HepG2 (cell line): ENCODE data around the gene CEP97. TPM values are rescaled to one million over a fixed set of nuclear protein-coding genes. Genes with fewer than 3 reads are reported as not detected.

ENCODE experiments used
- ATAC-seq: fragments of 200-7000 bp; cut with Tn5 transposase; 3 replicates; pipeline ENCODE4 v1.9.1; 2020; ENCODE audit warnings: mild to moderate bottlenecking, moderate library complexity
- BruUV-seq: library from RNA; stranded (reverse); fragments of 400-500 nt; replicated peaks from 2 replicates; lab custom pipeline; 2021; lab: Mats Ljungman, UMichigan
- CTCF ChIA-PET: fragments of 300-600 bp; formaldehyde crosslinking; extraction: SDS; loops from one replicate; lab custom pipeline; 2021; ENCODE audit warnings: low total read pairs, inconsistent platforms, low intra/inter-chr PET ratio; lab: Yijun Ruan, JAX
- POLR2A ChIA-PET: fragments of 350-600 bp; sonication (Branson Sonifier 250); formaldehyde crosslinking; loops from one replicate; lab custom pipeline; 2020; ENCODE audit warnings: antibody characterized with exemption, inconsistent platforms; lab: Yijun Ruan, JAX
- DNase-seq: peaks from one replicate; pipeline ENCODE4 v3.0.0-alpha.2; 2015; ENCODE audit warnings: low spot score
- FAIRE-seq: peaks from 3 replicates; lab custom pipeline; 2011; peaks lifted over from hg19 to GRCh38; lab: Jason Lieb, UNC
- H2AFZ ChIP-seq: one replicate; pipeline ENCODE4 v1.6.1; 2011; ENCODE audit warnings: low read length, inconsistent platforms
- H3K27ac ChIP-seq: fragments of 300-600 bp; 3 replicates; pipeline ENCODE4 v1.8.0; 2011; ENCODE audit warnings: mixed run types, mild to moderate bottlenecking, mixed read lengths, low read length, inconsistent platforms; ENCODE audit not compliant: insufficient read depth; ENCODE audit errors: extremely low read length
- H3K27me3 ChIP-seq, 2 experiments: fragments of 200-600 bp in 1 of 2; 2 replicates in 1 of 2; 3 replicates in 1 of 2; pipeline versions ENCODE4 v1.6.0 to v1.8.0; 2011; ENCODE audit warnings: low read length in 2 of 2, mild to moderate bottlenecking in 2 of 2, moderate library complexity in 2 of 2, inconsistent platforms in 1 of 2; ENCODE audit not compliant: insufficient read depth in 2 of 2, control insufficient read depth in 1 of 2
- H3K36me3 ChIP-seq, 2 experiments: fragments of 200-600 bp in 1 of 2; replicated peaks in 1 of 2; 2 replicates in 1 of 2; 3 replicates in 1 of 2; pipeline versions ENCODE4 v1.5.1 to v1.8.0; 2011; ENCODE audit warnings: low read length in 2 of 2, inconsistent platforms in 1 of 2; ENCODE audit not compliant: insufficient read depth in 2 of 2, control insufficient read depth in 1 of 2
- H3K4me1 ChIP-seq: 2 replicates; pipeline ENCODE4 v1.5.1; 2012; ENCODE audit warnings: low read length, inconsistent platforms; ENCODE audit not compliant: insufficient read depth
- H3K4me2 ChIP-seq: 2 replicates; pipeline ENCODE4 v1.6.0; 2011; ENCODE audit warnings: low read depth, low read length, inconsistent platforms
- H3K4me3 ChIP-seq, 3 experiments: fragments of 200-600 bp in 1 of 3; sonication (generic), shearing (Covaris generic) in 1 of 3; replicated peaks in 1 of 3; 2 replicates each; pipeline ENCODE4 v1.5.1; 2011 to 2016; ENCODE audit warnings: low read length in 3 of 3, inconsistent platforms in 2 of 3, low read depth in 2 of 3, mild to moderate bottlenecking in 2 of 3, control low read depth in 1 of 3, mixed read lengths in 1 of 3; ENCODE audit not compliant: insufficient read depth in 1 of 3
- H3K79me2 ChIP-seq: one replicate; pipeline ENCODE4 v1.6.1; 2011; ENCODE audit warnings: low read length, inconsistent platforms; ENCODE audit not compliant: insufficient read depth
- H3K9ac ChIP-seq: 2 replicates; pipeline ENCODE4 v1.6.0; 2011; ENCODE audit warnings: mild to moderate bottlenecking, low read depth, low read length, inconsistent platforms; ENCODE audit not compliant: insufficient read depth
- H3K9me3 ChIP-seq: 2 replicates; pipeline ENCODE4 v1.5.1; 2012; ENCODE audit warnings: mild to moderate bottlenecking, low read length
- H4K20me1 ChIP-seq: 2 replicates; pipeline ENCODE4 v1.6.0; 2011; ENCODE audit warnings: inconsistent platforms, mild to moderate bottlenecking, low read length, moderate library complexity; ENCODE audit not compliant: insufficient read depth
- DMAP1 ChIP-seq: IDR thresholded peaks from 2 replicates; pipeline ENCODE4 v1.6.1; 2016
- HMGXB3 ChIP-seq: sonication (generic); formaldehyde crosslinking; IDR thresholded peaks from 2 replicates; pipeline ENCODE4 v1.4.0; 2020; ENCODE audit warnings: missing genetic modification reagents, borderline replicate concordance
- LRRFIP1 ChIP-seq: sonication (generic); formaldehyde crosslinking; conservative IDR thresholded peaks from 2 replicates; pipeline ENCODE4 v1.4.0; 2020; ENCODE audit warnings: missing genetic modification reagents
- NCOA2 ChIP-seq: sonication (generic); formaldehyde crosslinking; IDR thresholded peaks from 2 replicates; pipeline ENCODE4 v1.8.0; 2022; ENCODE audit warnings: inconsistent platforms
- POLR2AphosphoS2 ChIP-seq: IDR thresholded peaks from 2 replicates; pipeline ENCODE4 v1.6.1; 2011; ENCODE audit warnings: low read depth, low read length, improper control_type of control experiment
- SMAD9 ChIP-seq: sonication (generic); formaldehyde crosslinking; IDR thresholded peaks from 2 replicates; pipeline ENCODE4 v1.5.1; 2020; ENCODE audit warnings: mild to moderate bottlenecking, missing genetic modification reagents
- THAP7 ChIP-seq: sonication (generic); formaldehyde crosslinking; IDR thresholded peaks from 2 replicates; pipeline ENCODE4 v1.8.1; 2023; ENCODE audit warnings: mild to moderate bottlenecking, missing genetic modification reagents
- TIGD3 ChIP-seq: sonication (generic); formaldehyde crosslinking; IDR thresholded peaks from 2 replicates; pipeline ENCODE4 v1.5.1; 2020; ENCODE audit warnings: mild to moderate bottlenecking, missing genetic modification reagents, borderline replicate concordance
- ZFP1 ChIP-seq: IDR thresholded peaks from 2 replicates; pipeline ENCODE4 v1.6.1; 2016
- ZFP91 ChIP-seq: sonication (generic); formaldehyde crosslinking; IDR thresholded peaks from 2 replicates; pipeline ENCODE4 v1.9.0; 2022; ENCODE audit warnings: missing genetic modification reagents, mild to moderate bottlenecking, borderline replicate concordance
- ZNF44 ChIP-seq: sonication (generic); formaldehyde crosslinking; IDR thresholded peaks from 2 replicates; pipeline ENCODE4 v1.5.1; 2020; ENCODE audit warnings: mild to moderate bottlenecking, missing genetic modification reagents
- ZNF460 ChIP-seq: sonication (generic); formaldehyde crosslinking; IDR thresholded peaks from 2 replicates; pipeline ENCODE4 v1.5.1; 2020; ENCODE audit warnings: missing genetic modification reagents, mild to moderate bottlenecking, borderline replicate concordance
- ZNF556 ChIP-seq: sonication (generic); formaldehyde crosslinking; IDR thresholded peaks from 2 replicates; pipeline ENCODE4 v1.4.0; 2020; ENCODE audit warnings: mild to moderate bottlenecking, missing genetic modification reagents, borderline replicate concordance
- ZNF570 ChIP-seq: sonication (generic); formaldehyde crosslinking; IDR thresholded peaks from 2 replicates; pipeline ENCODE4 v1.4.0; 2020; ENCODE audit warnings: mild to moderate bottlenecking, missing genetic modification reagents, borderline replicate concordance
- ZNF577 ChIP-seq: sonication (generic); formaldehyde crosslinking; IDR thresholded peaks from 2 replicates; pipeline ENCODE4 v1.4.0; 2020; ENCODE audit warnings: mild to moderate bottlenecking, low read depth, missing genetic modification reagents, borderline replicate concordance
- WGBS: methylation state at CpG from one replicate; pipeline ENCODE4 v1.1.6; 2017; ENCODE audit warnings: low lambda C conversion rate; 5-methylcytosine and 5-hydroxymethylcytosine counted together
- in situ Hi-C: cut with HindIII; loops from 2 replicates; pipeline ENCODE4 v1.10.0; 2017; ENCODE audit warnings: low pct_unique_long_range_greater_than_20kb; ENCODE audit not compliant: extremely low pct_ligation_motif_present
- intact Hi-C: fragments of 100-400 bp; cut with micrococcal nuclease; formaldehyde crosslinking; loops from one replicate; pipeline ENCODE4 v1.10.0; 2022; ENCODE audit not compliant: unreplicated experiment
- polyA plus RNA-seq, 8 experiments: library from polyadenylated mRNA; depleted of rRNA in 3 of 8; stranded (reverse) in 7 of 8; unstranded in 1 of 8; fragments of >200 nt; fragmentation: Illumina TruSeq in 4 of 8; extraction: Trizol in 4 of 8; gene quantifications; 2 replicates each; pipeline versions ENCODE4 v1.2.1 to v1.2.3, GENCODE V29; 2011 to 2016; ENCODE audit warnings: low read depth in 4 of 8, missing spikeins in 1 of 8, mixed read lengths in 1 of 8; ENCODE audit not compliant: insufficient read depth in 1 of 8
- total RNA-seq, 5 experiments: library from RNA; depleted of rRNA; stranded (reverse); fragments of >200 nt; fragmentation: Illumina TruSeq; extraction: Trizol; gene quantifications; 2 replicates each; pipeline ENCODE4 v1.2.3, GENCODE V29; 2016; ENCODE audit warnings: low read depth in 1 of 5

The CEP97 gene
- total and polyA plus RNA-seq, 2 of the 13 experiments (the other 11 are each of a cell fraction or from before 2014, with no cell fraction given), result 0.99 to 6.5 TPM

GRCh38 chr3:101729586-101729985 is 5.2 kb downstream of the CEP97 start:
- WGBS, result 90% methylated on average over 5 of the region's 5 CpGs
- intact Hi-C loops, result no loop called here
- CTCF ChIA-PET, result no interaction called here
- TF ChIP-seq SMAD9 (CRISPR knock-in tag), result no peak
- TF ChIP-seq TIGD3 (CRISPR knock-in tag), result no peak
- no peak for TF ChIP-seq DMAP1
- TF ChIP-seq ZNF44, result no peak
- TF ChIP-seq LRRFIP1 (CRISPR knock-in tag), result no peak
- TF ChIP-seq ZFP1 (CRISPR knock-in tag), result no peak
- no peak for TF ChIP-seq ZNF460
- TF ChIP-seq ZFP91, result no peak
- TF ChIP-seq POLR2AphosphoS2, result no peak
- TF ChIP-seq HMGXB3 (CRISPR knock-in tag), result no peak
- TF ChIP-seq THAP7 (CRISPR knock-in tag), result no peak
- TF ChIP-seq NCOA2 (CRISPR knock-in tag), result no peak
- no peak for TF ChIP-seq ZNF570
- no peak for TF ChIP-seq ZNF556 (CRISPR knock-in tag)
- no peak for TF ChIP-seq ZNF577

More at GRCh38 chr3:101729586-101729985, 5.2 kb downstream of the CEP97 start:
- Histone ChIP-seq H3K9me3 (no peaks in the 10 kb centered on the region), H2AFZ (no peak overlapping the region), H3K27ac (no peak overlapping the region), H3K36me3 (peaks cover under 1 to 31% of the 10 kb centered on the region in 2 experiments; a peak in 4 of 5 replicates), H3K9ac (no peak overlapping the region), H3K27me3 (no peaks in the 10 kb centered on the region; a peak in 1 of 5 replicates), H4K20me1 (no peaks in the 10 kb centered on the region), H3K4me3 (no peak overlapping the region), H3K4me1 (peaks cover 7% of the 10 kb centered on the region), H3K79me2 (no peaks in the 10 kb centered on the region), H3K4me2 (no peak overlapping the region)
- DNase-seq, result no peak
- no peak for ATAC-seq
- FAIRE-seq, result no peak
- in situ Hi-C loops, result no loop called here
- POLR2A ChIA-PET, result no interaction called here
- BruUV-seq, result no TSS peak
